Upper lobe of right lung (tissue), 1 donor: Measurements from ENCODE around the gene GID4. TPM values are rescaled to one million over a fixed set of nuclear protein-coding genes. Genes with fewer than 3 reads are reported as not detected.

ENCODE experiments used
- ATAC-seq: fragments of 200-7000 bp; cut with Tn5 transposase; one replicate; pipeline ENCODE4 v1.9.1; 2020; ENCODE audit warnings: mild to moderate bottlenecking, moderate library complexity
- DNase-seq: peaks from one replicate; pipeline ENCODE4 v3.0.0-alpha.2; 2020
- H3K27ac ChIP-seq: fragments of 200-600 bp; one replicate; pipeline ENCODE4 v1.8.0; 2022
- H3K27me3 ChIP-seq: fragments of 200-600 bp; one replicate; pipeline ENCODE4 v1.8.0; 2022; ENCODE audit warnings: mild to moderate bottlenecking
- H3K36me3 ChIP-seq: fragments of 200-600 bp; one replicate; pipeline ENCODE4 v1.8.0; 2022
- H3K4me1 ChIP-seq: fragments of 200-600 bp; one replicate; pipeline ENCODE4 v1.8.0; 2022
- H3K4me3 ChIP-seq: fragments of 200-600 bp; one replicate; pipeline ENCODE4 v1.8.0; 2022; ENCODE audit warnings: mild to moderate bottlenecking
- H3K9me3 ChIP-seq: fragments of 200-600 bp; one replicate; pipeline ENCODE4 v1.8.0; 2022
- intact Hi-C: fragments of 100-400 bp; cut with DNase I; formaldehyde crosslinking; loops from one replicate; pipeline ENCODE4 v1.11.0; 2022
- total RNA-seq: library from RNA; stranded (reverse); fragmentation: NEBNext Ultra II Directional; extraction: Animal tissue kit (Norgen Biotek cat#: 25700); gene quantifications from one replicate; pipeline ENCODE4 v1.2.1, GENCODE V29; 2021
- TF ChIP-seq, protein P1 (sequence below): fragments of 200-600 bp; IDR thresholded peaks from one replicate; pipeline ENCODE4 v1.8.0; 2022; ENCODE audit warnings: antibody characterized with exemption
- donor health status: DM: no; HTN: yes; CAD: no; lungs with severe emphysema.

The GID4 gene
- total RNA-seq, 1 donor from 2014 or later, result 11.6 TPM

GRCh38 chr17:18039535-18040260 lies 490 bp downstream of the GID4 start:
- DNase-seq (peak; percentile 69), ATAC-seq (peak; percentile 41)
- Histone ChIP-seq H3K27me3 (no peaks in the 10 kb centered on the region), H3K27ac (peak overlapping the region; percentile 70), H3K4me3 (peak overlapping the region; percentile 94), H3K9me3 (no peaks in the 10 kb centered on the region), H3K36me3 (no peaks in the 10 kb centered on the region), H3K4me1 (peaks cover 28% of the 10 kb centered on the region)
- intact Hi-C loops, result no loop called here
- TF ChIP-seq, protein P1, sequence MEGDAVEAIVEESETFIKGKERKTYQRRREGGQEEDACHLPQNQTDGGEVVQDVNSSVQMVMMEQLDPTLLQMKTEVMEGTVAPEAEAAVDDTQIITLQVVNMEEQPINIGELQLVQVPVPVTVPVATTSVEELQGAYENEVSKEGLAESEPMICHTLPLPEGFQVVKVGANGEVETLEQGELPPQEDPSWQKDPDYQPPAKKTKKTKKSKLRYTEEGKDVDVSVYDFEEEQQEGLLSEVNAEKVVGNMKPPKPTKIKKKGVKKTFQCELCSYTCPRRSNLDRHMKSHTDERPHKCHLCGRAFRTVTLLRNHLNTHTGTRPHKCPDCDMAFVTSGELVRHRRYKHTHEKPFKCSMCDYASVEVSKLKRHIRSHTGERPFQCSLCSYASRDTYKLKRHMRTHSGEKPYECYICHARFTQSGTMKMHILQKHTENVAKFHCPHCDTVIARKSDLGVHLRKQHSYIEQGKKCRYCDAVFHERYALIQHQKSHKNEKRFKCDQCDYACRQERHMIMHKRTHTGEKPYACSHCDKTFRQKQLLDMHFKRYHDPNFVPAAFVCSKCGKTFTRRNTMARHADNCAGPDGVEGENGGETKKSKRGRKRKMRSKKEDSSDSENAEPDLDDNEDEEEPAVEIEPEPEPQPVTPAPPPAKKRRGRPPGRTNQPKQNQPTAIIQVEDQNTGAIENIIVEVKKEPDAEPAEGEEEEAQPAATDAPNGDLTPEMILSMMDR, result no peak

DNA sequence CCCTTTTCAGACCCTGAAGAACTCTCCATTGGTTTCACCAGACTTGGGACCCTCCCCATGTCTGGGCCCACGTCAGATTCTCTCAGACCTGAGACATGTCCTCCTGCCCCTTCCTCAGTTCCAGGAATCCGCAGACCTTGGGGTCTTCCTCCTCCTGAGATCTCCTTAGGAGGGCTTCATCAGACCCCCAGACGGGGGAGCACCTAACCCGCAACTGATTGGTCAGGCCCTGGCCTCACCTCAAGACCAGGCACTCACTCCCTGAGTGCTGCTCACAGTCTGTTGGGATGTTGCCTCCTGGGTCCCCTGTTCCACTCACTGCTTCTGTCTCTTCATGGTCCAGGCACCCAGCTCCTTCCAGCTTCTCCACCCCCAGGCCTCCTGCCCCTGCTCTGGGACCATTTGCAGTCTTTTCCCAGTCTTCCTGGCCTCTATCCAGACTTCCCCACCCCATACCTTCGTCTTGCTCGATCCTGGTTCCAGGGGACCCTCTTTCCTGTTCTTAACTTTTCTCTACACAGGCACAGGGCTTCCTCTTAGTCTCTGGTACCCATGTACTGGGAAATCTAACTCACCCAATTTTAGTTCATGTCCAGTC lies 1.2 kb downstream of the GID4 start:
- Histone ChIP-seq H3K4me3 (peak overlapping the region; percentile 94), H3K27ac (no peak overlapping the region), H3K36me3 (no peaks in the 10 kb centered on the region), H3K27me3 (no peaks in the 10 kb centered on the region), H3K9me3 (no peaks in the 10 kb centered on the region), H3K4me1 (peaks cover 28% of the 10 kb centered on the region)
- intact Hi-C loops, result no loop called here
- TF ChIP-seq, protein P1, result no peak
- no peak for ATAC-seq
- no peak for DNase-seq

DNA sequence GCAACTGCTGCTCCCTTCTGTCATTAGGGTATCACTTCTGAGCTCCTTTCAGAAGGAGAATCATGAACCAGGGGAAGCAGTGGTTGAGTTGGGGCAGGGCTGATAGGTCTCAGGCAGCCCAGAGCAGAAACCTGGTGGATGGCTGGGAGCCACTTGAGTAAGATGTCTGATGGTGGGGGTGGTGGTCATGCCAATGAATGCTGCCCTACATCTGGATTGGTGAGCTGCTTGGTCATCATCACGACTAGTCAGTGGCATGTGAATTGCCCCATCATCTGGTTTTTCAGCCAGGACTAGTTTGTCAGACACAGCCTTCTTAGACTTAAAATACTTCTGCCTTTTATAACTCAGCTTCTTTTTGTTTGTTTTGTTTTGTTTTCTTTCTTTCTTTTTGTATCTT lies 2.6 kb downstream of the GID4 start:
- H3K9me3 ChIP-seq, result no peaks in the 10 kb centered on the region
- H3K36me3 ChIP-seq, result peaks cover 8% of the 10 kb centered on the region
- no peak overlapping the region for H3K27ac ChIP-seq
- DNase-seq (no peak), ATAC-seq (no peak)
- TF ChIP-seq, protein P1, result no peak
- no peak overlapping the region for H3K4me3 ChIP-seq
- H3K4me1 ChIP-seq, result peaks cover 28% of the 10 kb centered on the region
- no peaks in the 10 kb centered on the region for H3K27me3 ChIP-seq
- intact Hi-C loops, result no loop called here

GRCh38 chr17:18042983-18043382 lies 3.8 kb downstream of the GID4 start:
- TF ChIP-seq, protein P1, result no peak
- H3K4me3 ChIP-seq, result no peak overlapping the region
- intact Hi-C loops, result no loop called here
- peaks cover 15% of the 10 kb centered on the region for H3K36me3 ChIP-seq
- no peaks in the 10 kb centered on the region for H3K27me3 ChIP-seq
- H3K9me3 ChIP-seq, result no peaks in the 10 kb centered on the region
- no peak for ATAC-seq
- peaks cover 16% of the 10 kb centered on the region for H3K4me1 ChIP-seq
- DNase-seq, result no peak
- H3K27ac ChIP-seq, result no peak overlapping the region

GRCh38 chr17:18043491-18043890 lies 4.3 kb downstream of the GID4 start:
- no peak for ATAC-seq

More at GRCh38 chr17:18043491-18043890, 4.3 kb downstream of the GID4 start:
- peaks cover 15% of the 10 kb centered on the region for H3K36me3 ChIP-seq
- H3K27ac ChIP-seq, result no peak overlapping the region
- no peak for DNase-seq
- TF ChIP-seq, protein P1, result no peak
- intact Hi-C loops, result no loop called here
- no peak overlapping the region for H3K4me3 ChIP-seq
- no peaks in the 10 kb centered on the region for H3K27me3 ChIP-seq
- peaks cover 11% of the 10 kb centered on the region for H3K4me1 ChIP-seq
- no peaks in the 10 kb centered on the region for H3K9me3 ChIP-seq
